Parathyroid adenoma (tissue), 2 donors: ENCODE results near the gene NBEA.
"Not testable (repeated sequence)": the region's sequence is repeated elsewhere in the genome, so short reads cannot be mapped to it uniquely, and the experiment has no call there.

ENCODE experiments used
- H2AFZ ChIP-seq: fragments of 300-600 bp; sonication (generic); one replicate; pipeline ENCODE4 v1.7.0; 2017; ENCODE audit warnings: antibody characterized with exemption, mild to moderate bottlenecking
- H3K27ac ChIP-seq: fragments of 300-600 bp; sonication (generic); one replicate; pipeline ENCODE4 v1.7.0; 2017
- H3K27me3 ChIP-seq: fragments of 300-600 bp; sonication (generic); one replicate; pipeline ENCODE4 v1.7.0; 2017; ENCODE audit warnings: low read length; ENCODE audit not compliant: control insufficient read depth, insufficient read depth
- H3K36me3 ChIP-seq: fragments of 300-600 bp; sonication (generic); one replicate; pipeline ENCODE4 v1.7.0; 2017; ENCODE audit warnings: low read length; ENCODE audit not compliant: control insufficient read depth, insufficient read depth
- H3K4me1 ChIP-seq: fragments of 300-600 bp; sonication (generic); one replicate; pipeline ENCODE4 v1.7.0; 2017; ENCODE audit warnings: control low read depth
- H3K4me2 ChIP-seq: fragments of 300-600 bp; sonication (generic); one replicate; pipeline ENCODE4 v1.7.0; 2017; ENCODE audit warnings: low read length
- H3K4me3 ChIP-seq: fragments of 300-600 bp; sonication (generic); one replicate; pipeline ENCODE4 v1.7.0; 2017; ENCODE audit warnings: low read depth, low read length
- H3K79me2 ChIP-seq: fragments of 300-600 bp; sonication (generic); one replicate; pipeline ENCODE4 v1.7.0; 2017; ENCODE audit warnings: control low read depth
- H3K9ac ChIP-seq: fragments of 300-600 bp; sonication (generic); one replicate; pipeline ENCODE4 v1.7.0; 2017; ENCODE audit warnings: mild to moderate bottlenecking
- H3K9me3 ChIP-seq: fragments of 300-600 bp; sonication (generic); one replicate; pipeline ENCODE4 v1.7.0; 2017; ENCODE audit warnings: low read length; ENCODE audit not compliant: control insufficient read depth
- CTCF ChIP-seq: fragments of 300-600 bp; sonication (generic); IDR thresholded peaks from one replicate; pipeline ENCODE4 v1.7.0; 2017; ENCODE audit warnings: antibody characterized with exemption, mild to moderate bottlenecking
- donor health status: primary hyperparathyroidism.

NBEA gene

GRCh38 chr13:34964558-34964957 lies 22.5 kb downstream of the NBEA start:
- no peak overlapping the region for H3K4me2 ChIP-seq

GRCh38 chr13:34967851-34968562 lies 25.9 kb downstream of the NBEA start:
- no peak overlapping the region for H3K4me2 ChIP-seq
- H3K79me2 ChIP-seq = no peaks in the 10 kb centered on the region
- H3K4me1 ChIP-seq = no peaks in the 10 kb centered on the region
- H3K27me3 ChIP-seq = no peaks in the 10 kb centered on the region
- H3K9ac ChIP-seq = no peak overlapping the region
- no peaks in the 10 kb centered on the region for H3K36me3 ChIP-seq
- H3K27ac ChIP-seq = no peak overlapping the region
- no peak overlapping the region for H3K4me3 ChIP-seq
- no peak for TF ChIP-seq CTCF
- no peak overlapping the region for H2AFZ ChIP-seq
- H3K9me3 ChIP-seq = no peaks in the 10 kb centered on the region

More at GRCh38 chr13:34964558-34964957, 22.5 kb downstream of the NBEA start:
- no peak overlapping the region for H2AFZ ChIP-seq
- no peak overlapping the region for H3K9ac ChIP-seq
- H3K36me3 ChIP-seq = no peaks in the 10 kb centered on the region
- H3K27ac ChIP-seq = no peak overlapping the region
- no peak overlapping the region for H3K4me3 ChIP-seq
- H3K4me1 ChIP-seq = no peaks in the 10 kb centered on the region
- no peaks in the 10 kb centered on the region for H3K27me3 ChIP-seq
- no peaks in the 10 kb centered on the region for H3K9me3 ChIP-seq
- TF ChIP-seq CTCF = no peak
- no peaks in the 10 kb centered on the region for H3K79me2 ChIP-seq

- H3K9ac ChIP-seq, H3K4me2 ChIP-seq, H3K4me3 ChIP-seq, H2AFZ ChIP-seq, H3K36me3 ChIP-seq, H3K9me3 ChIP-seq, H3K27me3 ChIP-seq, H3K27ac ChIP-seq, H3K79me2 ChIP-seq, H3K4me1 ChIP-seq: not testable (repeated sequence)
Measured at GRCh38 chr13:34969539-34969938, 27.5 kb downstream of the NBEA start.

DNA sequence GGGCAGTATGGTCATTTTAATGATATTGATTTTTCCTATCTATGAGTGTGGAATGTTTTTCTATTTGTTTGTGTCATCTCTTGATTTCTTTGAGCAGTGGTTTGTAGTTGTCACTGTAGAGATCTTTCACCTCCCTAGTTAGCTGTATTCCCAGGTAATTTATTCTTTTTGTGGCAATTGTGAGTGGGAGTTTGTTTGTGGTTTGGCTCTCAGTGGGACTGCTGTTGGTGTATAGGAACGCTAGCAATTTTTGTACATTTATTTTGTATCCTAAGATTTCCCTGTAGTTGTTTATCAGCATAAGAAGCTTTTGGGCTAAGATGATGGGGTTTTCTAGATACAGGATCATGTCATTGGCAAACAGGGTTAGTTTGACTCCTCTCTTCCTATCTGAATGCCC lies 28.9 kb downstream of the NBEA start:
- H3K36me3 ChIP-seq = no peaks in the 10 kb centered on the region
- no peaks in the 10 kb centered on the region for H3K4me1 ChIP-seq
- no peaks in the 10 kb centered on the region for H3K27me3 ChIP-seq
- no peak overlapping the region for H3K9ac ChIP-seq
- no peaks in the 10 kb centered on the region for H3K9me3 ChIP-seq
- no peak for TF ChIP-seq CTCF
- no peak overlapping the region for H3K4me2 ChIP-seq
- H3K79me2 ChIP-seq = no peaks in the 10 kb centered on the region
- H2AFZ ChIP-seq = no peak overlapping the region
- H3K4me3 ChIP-seq = no peak overlapping the region
- H3K27ac ChIP-seq = no peak overlapping the region

DNA sequence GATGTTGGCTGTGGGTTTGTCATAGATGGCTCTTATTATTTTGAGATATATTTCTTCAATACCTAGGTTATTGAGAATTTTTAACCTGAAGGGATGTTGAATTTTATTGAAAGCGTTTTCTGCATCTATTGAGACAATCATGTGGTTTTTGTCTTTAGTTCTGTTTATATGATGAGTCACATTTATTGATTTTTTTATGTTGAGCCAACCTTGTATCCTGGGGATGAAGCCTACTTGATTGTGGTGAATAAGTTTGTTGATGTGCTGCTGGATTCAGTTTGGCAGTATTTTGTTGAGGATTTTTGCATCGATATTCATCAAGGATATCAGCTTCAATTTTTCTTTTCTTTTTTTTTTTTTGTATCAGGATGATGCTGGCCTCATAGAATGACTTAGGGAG lies 29.4 kb downstream of the NBEA start:
- H2AFZ ChIP-seq = no peak overlapping the region
- H3K9me3 ChIP-seq = no peaks in the 10 kb centered on the region
- no peak overlapping the region for H3K4me2 ChIP-seq
- H3K27me3 ChIP-seq = no peaks in the 10 kb centered on the region
- H3K4me1 ChIP-seq = no peaks in the 10 kb centered on the region
- H3K4me3 ChIP-seq = no peak overlapping the region
- H3K27ac ChIP-seq = no peak overlapping the region
- TF ChIP-seq CTCF = no peak
- H3K79me2 ChIP-seq = no peaks in the 10 kb centered on the region
- H3K9ac ChIP-seq = no peak overlapping the region
- no peaks in the 10 kb centered on the region for H3K36me3 ChIP-seq

GRCh38 chr13:34985199-34985598 lies 43.1 kb downstream of the NBEA start:
- H3K27ac ChIP-seq, H3K79me2 ChIP-seq, H3K4me1 ChIP-seq, H2AFZ ChIP-seq, H3K36me3 ChIP-seq, H3K9ac ChIP-seq, H3K27me3 ChIP-seq, H3K4me3 ChIP-seq, H3K4me2 ChIP-seq, H3K9me3 ChIP-seq: not testable (repeated sequence)
